Measurements from ENCODE around the gene ELP5. TPM values are rescaled to one million over a fixed set of nuclear protein-coding genes. Genes with fewer than 3 reads are reported as not detected.

The ELP5 gene
- total and polyA plus RNA-seq, 2 donors (not counting 1 experiment from before 2014, with no cell fraction given), result 48.0 to 69.9 TPM

GRCh38 chr17:7254511-7254910, 2.5 kb downstream of the ELP5 start:
- no peak overlapping the region for H3K4me3 ChIP-seq (ENCODE audit: control extremely low read depth in 1 of 5, extremely low read depth in 1 of 5, insufficient read depth in 1 of 5, low read depth in 2 of 5, low read length in 4 of 5)
- no peaks in the 10 kb centered on the region for H3K27me3 Mint-ChIP-seq
- H3K4me2 ChIP-seq (replicated peaks; ENCODE audit: low read depth, low read length, poor library complexity, severe bottlenecking), result no peak overlapping the region
- no peak overlapping the region for H3K9ac ChIP-seq (ENCODE audit: low read length)
- ChIA-PET POLR2A (interaction anchor here (0.6 to 0.7 kb wide), 4 partner anchors 15 to 227 kb away, joined by 3 to 7 read pairs (median 4); partner anchors contain the start of gene PHF23), CTCF (interaction anchor here (0.7 kb wide), 1 partner anchor 190 kb away, joined by 3 read pairs; no protein-coding TSS in a partner anchor)
- no peak overlapping the region for H3K4me3 Mint-ChIP-seq
- H3K27ac ChIP-seq (ENCODE audit: low read length in 2 of 2), result no peak overlapping the region
- H3K79me2 ChIP-seq (ENCODE audit: control insufficient read depth, insufficient read depth, low read length), result peaks cover 31% of the 10 kb centered on the region
- intact Hi-C loops (cut with micrococcal nuclease), result loop anchor here (5.0 kb wide), 2 partner anchors 433 to 603 kb away; partner anchors contain the start of genes CYB5D1, NAA38, TMEM88 and TP53
- H3K9me3 Mint-ChIP-seq (ENCODE audit: insufficient read depth), result no peaks in the 10 kb centered on the region
- 93% methylated on average over 4 of the region's 4 CpGs for WGBS (ENCODE audit: insufficient coverage)
- DNase-seq (no peak), ATAC-seq (ENCODE audit: low read depth) (no peak)
- TF ChIP-seq CTCF (IDR thresholded peaks at IDR 0.05), result no peak
- no peak for TF ChIP-seq EZH2 (IDR thresholded peaks at IDR 0.05; ENCODE audit: borderline replicate concordance, insufficient read depth, low read depth, low read length, poor library complexity, severe bottlenecking)
- H3K4me1 ChIP-seq (ENCODE audit: control insufficient read depth in 2 of 2, insufficient read depth in 2 of 2, low read length in 2 of 2), result peaks cover 21 to 25% of the 10 kb centered on the region in 2 donors
- H3K9me3 ChIP-seq (ENCODE audit: control extremely low read depth in 1 of 3, control insufficient read depth in 2 of 3, insufficient read depth in 1 of 3, low read length in 2 of 3), result no peaks in the 10 kb centered on the region
- H3K27ac Mint-ChIP-seq, result no peak overlapping the region
- H3K4me1 Mint-ChIP-seq, result peaks cover 33% of the 10 kb centered on the region
- peaks cover 2% of the 10 kb centered on the region for H4K20me1 ChIP-seq (ENCODE audit: control insufficient read depth, insufficient read depth, low read length, poor library complexity, severe bottlenecking)
- no peaks in the 10 kb centered on the region for H3K27me3 ChIP-seq (replicated peaks in 1 of 4; ENCODE audit: control extremely low read depth in 1 of 4, control insufficient read depth in 3 of 4, insufficient read depth in 4 of 4, low read length in 3 of 4)
- H3K36me3 ChIP-seq (replicated peaks in 1 of 2; ENCODE audit: control extremely low read depth in 1 of 2, control insufficient read depth in 1 of 2, extremely low read depth in 1 of 2, insufficient read depth in 2 of 2, low read length in 1 of 2), result peaks cover 9 to 45% of the 10 kb centered on the region in 2 experiments
- no peak overlapping the region for H2AFZ ChIP-seq (ENCODE audit: insufficient read depth, low read depth, low read length, poor library complexity, severe bottlenecking)

GRCh38 chr17:7256766-7257456, 4.9 kb downstream of the ELP5 start:
- Histone ChIP-seq H3K9me3 (ENCODE audit: control extremely low read depth in 1 of 3, control insufficient read depth in 2 of 3, insufficient read depth in 1 of 3, low read length in 2 of 3) (no peaks in the 10 kb centered on the region), H3K27ac (ENCODE audit: low read length in 2 of 2) (no peak overlapping the region), H3K9ac (ENCODE audit: low read length) (no peak overlapping the region), H3K4me1 (ENCODE audit: control insufficient read depth in 2 of 2, insufficient read depth in 2 of 2, low read length in 2 of 2) (peaks cover 17 to 24% of the 10 kb centered on the region in 2 donors), H4K20me1 (ENCODE audit: control insufficient read depth, insufficient read depth, low read length, poor library complexity, severe bottlenecking) (no peaks in the 10 kb centered on the region), H3K4me2 (replicated peaks; ENCODE audit: low read depth, low read length, poor library complexity, severe bottlenecking) (no peak overlapping the region), H3K79me2 (ENCODE audit: control insufficient read depth, insufficient read depth, low read length) (peaks cover 12% of the 10 kb centered on the region), H3K27me3 (replicated peaks in 1 of 4; ENCODE audit: control extremely low read depth in 1 of 4, control insufficient read depth in 3 of 4, insufficient read depth in 4 of 4, low read length in 3 of 4) (peaks cover 0 to 2% (median under 1%) of the 10 kb centered on the region in 4 experiments), H3K36me3 (replicated peaks in 1 of 2; ENCODE audit: control extremely low read depth in 1 of 2, control insufficient read depth in 1 of 2, extremely low read depth in 1 of 2, insufficient read depth in 2 of 2, low read length in 1 of 2) (peaks cover 9 to 45% of the 10 kb centered on the region in 2 experiments), H3K4me3 (ENCODE audit: control extremely low read depth in 1 of 5, extremely low read depth in 1 of 5, insufficient read depth in 1 of 5, low read depth in 2 of 5, low read length in 4 of 5) (no peak overlapping the region), H2AFZ (ENCODE audit: insufficient read depth, low read depth, low read length, poor library complexity, severe bottlenecking) (no peak overlapping the region)
- intact Hi-C loops (cut with micrococcal nuclease), result no loop called here
- ATAC-seq (ENCODE audit: low read depth) (no peak), DNase-seq (no peak)
- Mint-ChIP-seq H3K4me1 (peaks cover 27% of the 10 kb centered on the region), H3K9me3 (ENCODE audit: insufficient read depth) (no peaks in the 10 kb centered on the region), H3K27me3 (no peaks in the 10 kb centered on the region), H3K4me3 (no peak overlapping the region), H3K27ac (peak overlapping the region; percentile 12)
- ChIA-PET POLR2A (interaction anchor here (0.6 to 0.7 kb wide), 2 partner anchors 31 to 292 kb away, joined by 3 to 4 read pairs; partner anchors contain the start of gene TNFSF12), CTCF (interaction anchor here (1.2 to 1.7 kb wide), 2 partner anchors 36 to 40 kb away, joined by 3 read pairs; no protein-coding TSS in a partner anchor)
- TF ChIP-seq EZH2 (IDR thresholded peaks at IDR 0.05; ENCODE audit: borderline replicate concordance, insufficient read depth, low read depth, low read length, poor library complexity, severe bottlenecking), result no peak
- TF ChIP-seq CTCF (IDR thresholded peaks at IDR 0.05), result no peak
- WGBS (ENCODE audit: insufficient coverage), result 96% methylated on average over 7 of the region's 8 CpGs

All from B cell (primary cell).